ENCODE data around the gene MARCHF5.

GRCh38 chr10:92291616-92291865 is 574 bp downstream of the MARCHF5 start:
- TF ChIP-seq CTCF (IDR thresholded peaks at IDR 0.05) (no peak), EP300 (IDR thresholded peaks at IDR 0.05) (no peak)
